GM11168 (cell line): Measurements from ENCODE around the gene RALGDS.

ENCODE experiments used
- in situ Hi-C: fragments of 300-500 bp; cut with MboI; formaldehyde crosslinking; loops from one replicate; pipeline ENCODE4 v1.12.0; 2022; ENCODE audit warnings: low sequenced_read_pairs; ENCODE audit not compliant: unreplicated experiment

Gene RALGDS

DNA sequence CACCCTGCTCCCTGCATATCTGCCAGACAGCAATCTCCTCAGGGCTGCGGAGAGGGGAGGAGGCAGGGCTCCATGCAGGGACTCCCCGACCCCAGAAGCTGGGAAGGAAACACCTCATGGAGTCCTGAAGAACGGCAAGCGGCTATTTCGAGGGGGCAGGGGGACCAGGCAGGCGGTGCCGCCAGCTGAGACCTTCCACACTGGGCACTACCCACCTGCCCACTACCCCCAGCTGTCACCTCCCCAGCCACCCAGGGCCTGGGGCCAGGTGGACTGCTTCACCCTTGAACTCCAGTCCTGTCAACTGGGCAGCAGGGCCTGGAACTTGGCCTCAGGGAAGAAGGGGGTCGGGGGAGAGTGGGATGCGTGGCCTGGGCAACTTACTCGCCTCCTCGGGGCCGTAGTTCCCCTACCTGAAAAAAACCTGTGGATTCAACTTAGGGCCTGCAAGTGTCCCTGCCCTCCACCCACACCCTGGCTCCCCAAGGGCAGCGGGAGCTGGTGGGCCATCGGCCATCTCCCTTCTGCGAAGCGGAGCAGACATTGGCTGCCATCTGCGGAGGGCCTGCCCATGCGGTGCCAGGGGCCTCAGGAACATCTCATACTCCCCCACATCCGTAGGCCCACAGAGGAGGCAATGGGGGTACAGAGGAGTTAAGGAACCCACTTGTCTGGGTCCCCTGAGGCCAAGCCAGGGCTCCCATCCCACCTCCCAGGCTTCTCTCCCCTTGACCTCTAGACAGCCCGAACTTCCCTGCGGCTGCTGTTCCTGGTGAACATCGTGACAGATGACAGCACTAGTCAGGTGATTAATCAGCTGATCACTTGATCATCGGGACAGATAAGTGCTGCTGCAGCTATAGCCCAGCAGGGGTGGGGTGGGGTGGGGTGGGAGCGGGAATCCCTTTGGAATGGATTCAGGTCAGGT lies 18.5 kb upstream of the RALGDS start:
- in situ Hi-C loops: loop anchor here (5.0 kb wide), 1 partner anchor 37 kb away; no protein-coding TSS in a partner anchor

DNA sequence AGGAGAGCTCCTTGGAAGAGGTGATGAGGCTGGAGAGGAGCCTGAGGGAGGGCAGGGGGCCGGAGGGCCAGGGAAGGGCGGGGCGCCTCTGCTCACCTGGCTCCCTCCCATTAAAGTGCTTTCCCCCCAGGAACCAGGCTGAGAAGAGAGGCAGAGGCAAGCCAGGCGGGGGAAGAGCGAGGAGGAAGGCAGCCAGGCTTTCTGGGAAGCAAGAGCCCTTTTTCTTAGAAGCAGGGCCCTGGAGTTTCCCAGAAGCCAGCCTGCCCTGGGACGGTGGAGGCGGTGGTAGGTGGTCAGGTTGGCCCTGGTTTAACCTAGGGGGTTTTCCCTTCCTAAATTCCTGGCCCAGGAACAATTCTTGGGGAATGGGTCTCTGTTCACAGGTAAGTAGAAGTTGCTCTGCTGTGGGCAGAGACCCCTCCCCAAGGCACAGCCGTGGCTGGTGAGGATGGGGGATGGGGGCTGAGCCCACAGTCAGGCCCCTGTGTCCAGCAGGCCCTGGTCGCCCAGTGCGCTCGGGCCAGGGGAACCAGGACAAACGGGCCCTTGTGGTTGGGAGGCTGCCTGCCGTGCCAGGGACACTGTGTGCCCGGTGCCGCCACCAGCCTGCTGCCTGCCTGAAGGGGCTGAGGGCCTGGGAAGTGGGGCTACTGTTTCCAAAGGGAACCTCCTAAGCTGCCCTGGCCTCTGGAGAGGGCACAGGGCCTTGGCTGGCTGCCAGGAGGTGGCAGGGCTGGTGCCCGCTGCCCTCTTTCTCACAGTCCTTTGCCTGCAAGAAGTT lies 16.6 kb upstream of the RALGDS start:
- in situ Hi-C loops: no loop called here

DNA sequence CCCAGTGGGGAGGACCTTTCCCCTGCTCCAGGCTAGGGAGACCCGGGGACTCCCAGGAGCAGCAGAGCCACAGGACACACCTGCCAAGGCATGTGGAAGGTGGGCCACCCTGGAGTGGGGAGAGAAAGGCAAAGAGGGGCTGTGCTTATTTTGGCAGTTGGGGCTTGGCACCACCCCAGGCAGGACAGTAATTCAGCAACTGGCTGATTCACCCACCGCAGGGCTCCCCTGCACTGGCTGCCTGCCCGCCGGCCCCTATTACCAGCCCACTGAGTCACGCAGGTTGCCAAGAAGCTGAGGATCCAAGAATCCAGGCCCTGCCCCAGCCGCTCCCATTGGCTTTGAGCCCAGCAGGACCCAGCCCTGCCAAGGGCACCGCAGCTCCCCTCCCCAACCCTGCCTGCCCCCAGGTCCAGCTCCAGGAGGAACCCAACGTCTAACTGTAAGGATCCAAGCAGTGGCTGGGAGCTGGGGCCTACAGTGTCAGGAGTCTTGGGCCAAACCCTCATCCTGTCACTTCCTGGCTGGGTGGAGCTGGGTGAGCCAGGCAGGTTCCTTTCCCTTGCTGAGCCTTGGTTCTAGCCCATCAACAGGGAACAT lies 14.2 kb upstream of the RALGDS start:
- in situ Hi-C loops: no loop called here

DNA sequence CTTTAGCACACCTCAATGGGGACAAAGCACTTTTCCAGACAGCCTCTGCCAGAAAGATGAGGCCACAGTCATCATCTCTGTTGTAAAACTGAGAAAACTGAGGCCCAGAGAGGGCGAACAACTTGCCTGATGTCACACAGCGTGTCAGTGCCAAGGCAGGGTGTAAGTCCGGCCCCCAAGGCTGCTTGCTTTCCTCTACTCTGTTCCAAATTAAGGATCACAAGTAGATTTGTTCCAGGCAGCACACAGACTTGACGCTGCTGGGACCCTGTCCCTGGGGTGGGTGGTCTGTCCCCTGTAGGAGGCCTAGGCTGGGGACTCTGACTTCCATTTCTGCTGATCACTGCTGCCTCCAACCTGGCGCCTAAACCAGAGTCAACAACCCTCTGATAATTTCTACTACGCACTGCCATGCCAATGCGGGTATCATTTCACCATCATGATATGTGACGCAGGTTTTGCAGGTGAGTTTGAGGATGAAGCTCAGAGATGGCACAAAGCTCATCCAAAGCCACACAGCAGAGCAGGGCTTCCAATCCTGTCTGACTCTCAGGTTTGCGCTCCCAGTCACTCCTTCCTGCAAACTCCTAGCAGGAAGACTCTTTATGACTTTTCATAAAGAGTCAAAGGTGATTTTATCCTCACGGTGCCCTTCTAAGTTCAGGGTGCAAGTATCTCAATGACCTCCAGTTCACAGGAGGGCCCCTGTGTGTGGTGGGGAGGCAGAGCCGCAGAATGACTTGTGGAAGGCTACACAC lies 13.5 kb upstream of the RALGDS start:
- in situ Hi-C loops: no loop called here

DNA sequence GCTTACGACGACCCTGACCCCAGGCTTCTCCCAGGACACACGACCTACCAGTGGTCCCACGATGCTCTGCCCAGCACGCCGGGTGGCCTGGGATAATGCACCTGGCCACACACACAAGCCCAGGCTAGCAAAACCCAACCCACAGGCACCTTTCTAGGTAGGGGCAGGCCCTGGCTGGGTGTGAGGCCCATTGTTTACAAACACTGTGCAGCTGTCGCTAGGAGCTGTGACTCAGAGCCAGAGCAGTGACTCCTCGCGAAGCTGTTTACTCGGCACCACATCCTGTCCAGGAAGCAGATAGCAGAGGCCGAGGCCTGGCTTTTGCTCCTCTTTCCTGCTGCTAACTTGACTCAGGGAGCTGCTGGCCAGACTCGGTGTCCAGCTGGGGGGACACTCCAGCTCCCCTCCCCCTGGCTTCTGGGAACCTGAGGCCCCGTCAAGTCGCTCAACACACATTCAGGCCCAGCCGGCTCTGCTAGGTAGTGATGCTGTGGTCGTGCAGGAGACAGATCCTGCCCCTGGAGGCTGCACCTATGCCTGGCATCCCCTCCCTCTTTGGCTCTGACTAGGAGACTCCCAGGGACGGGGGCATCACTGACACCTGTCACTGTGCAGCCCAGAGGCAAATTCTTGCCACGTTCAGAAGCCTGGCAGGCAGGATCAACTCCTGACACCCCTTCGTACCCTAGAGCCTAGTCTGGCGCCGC lies 12.8 kb upstream of the RALGDS start:
- in situ Hi-C loops: no loop called here

DNA sequence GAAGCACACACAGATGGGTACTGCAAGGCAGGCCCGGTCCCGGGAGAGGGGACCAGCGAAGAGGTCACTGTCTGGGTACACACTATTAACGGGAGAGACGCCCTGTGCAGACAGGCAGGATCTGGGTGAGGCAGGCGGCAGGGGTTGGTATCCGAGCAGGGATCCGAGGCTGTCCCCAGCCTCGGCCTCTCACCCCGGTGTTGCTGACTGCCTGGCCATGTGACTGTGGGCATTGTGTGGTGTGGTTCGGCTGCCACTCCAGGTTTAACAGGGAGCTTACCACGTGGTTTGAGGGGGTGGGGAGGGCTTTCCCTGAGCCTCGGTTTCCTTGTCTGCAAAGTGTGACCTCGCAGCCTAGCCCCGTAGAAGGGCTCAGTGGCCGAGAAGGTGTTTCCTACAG lies 11.1 kb upstream of the RALGDS start:
- in situ Hi-C loops: no loop called here

DNA sequence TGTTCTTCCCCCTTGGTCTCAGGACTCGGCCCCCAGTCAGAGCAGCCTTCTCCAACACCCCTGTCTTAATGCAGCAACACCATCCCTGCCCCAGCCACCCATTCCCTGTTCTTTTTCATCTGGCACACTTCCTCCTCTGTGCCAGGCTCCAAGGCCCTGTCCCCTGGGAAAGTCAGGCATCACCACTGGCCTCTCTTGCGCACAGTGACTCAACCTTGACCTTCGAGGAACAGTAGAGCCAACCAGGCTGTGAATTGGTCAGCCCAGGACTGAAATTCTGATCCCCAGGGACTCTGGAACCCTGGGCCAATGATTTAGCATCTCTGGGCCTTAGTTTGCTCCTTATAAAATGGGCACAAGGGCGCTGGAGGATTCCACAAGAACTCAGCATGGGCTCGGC lies 10.5 kb upstream of the RALGDS start:
- in situ Hi-C loops: no loop called here

DNA sequence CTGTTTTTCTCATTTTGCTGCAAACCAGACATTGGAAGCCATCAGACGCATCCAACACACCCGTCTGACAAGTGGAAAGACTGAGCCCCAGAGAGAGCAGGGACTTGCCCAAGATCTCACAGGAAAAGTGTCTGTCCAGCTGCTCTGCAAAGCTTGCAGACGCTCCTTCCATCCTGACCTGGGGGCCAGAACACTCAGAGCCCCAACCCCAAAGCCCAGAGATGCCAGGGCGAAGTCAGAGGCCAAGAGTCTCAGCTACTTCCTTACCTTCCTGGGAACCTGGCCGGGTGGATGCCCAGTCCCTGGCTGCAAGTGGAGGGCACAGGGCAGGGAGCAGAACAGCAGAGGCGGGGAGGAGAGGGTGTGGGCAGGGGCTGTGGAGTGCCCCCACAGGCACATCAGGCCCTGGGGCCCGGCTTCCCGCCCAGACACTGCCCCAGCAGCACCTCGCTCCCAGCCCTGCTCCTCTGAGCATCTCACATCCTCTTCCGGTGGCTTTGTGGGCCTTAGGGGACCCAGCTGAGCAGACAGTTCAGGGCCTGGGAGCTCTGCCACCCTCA lies 9.7 kb upstream of the RALGDS start:
- in situ Hi-C loops: no loop called here

DNA sequence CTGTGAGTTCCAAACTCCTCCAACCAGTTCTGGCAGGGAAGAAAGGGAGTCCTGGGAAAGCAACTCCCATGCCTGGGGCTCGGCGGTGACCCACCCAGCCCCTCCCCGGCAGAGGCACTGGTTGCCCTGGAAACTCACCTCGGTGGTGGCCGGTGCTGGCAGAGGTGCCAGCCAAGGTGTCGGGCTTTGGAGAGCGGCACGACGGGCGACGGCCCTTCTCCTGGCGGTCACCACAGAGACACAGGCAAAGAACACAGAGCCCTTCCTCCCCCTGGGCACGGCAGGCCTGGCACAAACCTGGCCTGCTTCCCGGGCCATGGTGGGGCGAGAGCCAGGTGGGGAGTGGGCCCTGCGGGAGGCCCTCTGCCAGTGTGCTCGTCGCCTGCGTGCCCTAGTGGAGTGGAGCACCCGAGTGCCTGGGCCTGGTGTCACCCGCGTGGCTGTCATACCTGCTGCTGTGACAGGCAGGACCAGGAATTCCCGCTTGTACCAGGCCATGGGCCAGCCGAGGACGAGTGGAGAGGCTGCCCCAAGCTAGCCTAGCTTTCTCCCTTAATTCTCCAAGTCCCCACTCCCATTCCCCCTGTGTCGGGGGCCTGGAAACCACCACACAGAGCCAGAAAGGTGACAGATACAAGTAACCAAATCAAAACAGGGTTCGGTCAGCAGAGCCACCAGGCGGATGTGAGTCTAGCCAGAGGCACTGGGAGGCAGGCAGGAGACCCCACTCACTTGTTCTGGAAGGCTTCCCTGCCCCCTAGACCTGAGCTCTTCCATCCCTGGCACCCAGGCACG lies 8.2 kb upstream of the RALGDS start:
- in situ Hi-C loops: no loop called here

DNA sequence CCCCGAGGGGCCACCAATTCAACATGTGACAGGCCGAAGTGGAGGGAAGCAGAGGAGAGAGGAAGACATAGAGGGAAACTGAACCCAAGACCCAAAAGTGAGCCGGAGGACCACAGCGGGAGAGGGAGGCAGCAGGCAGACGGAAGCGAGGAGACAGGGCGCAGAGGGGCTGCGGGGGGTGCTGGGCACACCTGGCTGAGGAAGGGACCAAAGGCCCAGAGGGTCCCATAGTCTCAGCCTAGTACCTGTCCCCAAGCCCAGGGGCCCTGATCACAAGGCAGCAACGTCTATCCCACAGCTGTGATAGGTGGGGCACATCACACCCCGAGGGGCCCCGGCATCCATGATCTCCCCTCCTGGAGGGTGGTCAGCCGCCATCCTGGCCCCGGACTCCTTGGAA lies 7.1 kb upstream of the RALGDS start:
- in situ Hi-C loops: no loop called here

DNA sequence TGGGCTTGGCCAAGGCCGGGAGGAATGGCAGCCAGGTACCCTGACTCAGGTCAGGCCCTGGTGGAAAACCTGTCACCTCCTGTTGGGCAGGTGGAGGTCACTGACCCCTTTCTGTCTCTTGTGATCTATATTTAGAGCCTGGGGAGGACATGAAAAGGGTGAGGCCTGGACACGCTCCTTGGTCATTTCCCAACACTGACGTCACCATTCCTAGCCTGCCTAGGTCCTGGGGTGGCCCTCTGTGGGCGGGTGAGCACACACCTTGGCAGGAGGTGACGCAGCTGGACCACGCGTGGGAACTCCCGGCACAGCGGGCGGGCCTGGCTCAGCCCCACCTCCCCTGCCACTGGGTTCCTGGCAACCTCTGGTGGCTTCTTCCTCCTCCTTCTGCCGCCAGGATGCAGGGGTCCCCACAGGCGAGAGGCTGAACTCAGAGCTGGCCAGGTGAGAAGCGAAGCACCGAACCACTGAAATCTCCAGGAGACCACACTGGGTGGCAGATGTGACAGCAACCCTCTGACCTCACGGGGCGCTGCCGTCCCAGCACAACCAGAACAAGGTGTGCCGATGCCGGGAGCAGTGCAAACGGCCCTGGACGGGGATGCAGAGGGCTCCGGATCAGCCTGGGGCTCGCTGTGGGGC lies 6.4 kb upstream of the RALGDS start:
- in situ Hi-C loops: no loop called here

DNA sequence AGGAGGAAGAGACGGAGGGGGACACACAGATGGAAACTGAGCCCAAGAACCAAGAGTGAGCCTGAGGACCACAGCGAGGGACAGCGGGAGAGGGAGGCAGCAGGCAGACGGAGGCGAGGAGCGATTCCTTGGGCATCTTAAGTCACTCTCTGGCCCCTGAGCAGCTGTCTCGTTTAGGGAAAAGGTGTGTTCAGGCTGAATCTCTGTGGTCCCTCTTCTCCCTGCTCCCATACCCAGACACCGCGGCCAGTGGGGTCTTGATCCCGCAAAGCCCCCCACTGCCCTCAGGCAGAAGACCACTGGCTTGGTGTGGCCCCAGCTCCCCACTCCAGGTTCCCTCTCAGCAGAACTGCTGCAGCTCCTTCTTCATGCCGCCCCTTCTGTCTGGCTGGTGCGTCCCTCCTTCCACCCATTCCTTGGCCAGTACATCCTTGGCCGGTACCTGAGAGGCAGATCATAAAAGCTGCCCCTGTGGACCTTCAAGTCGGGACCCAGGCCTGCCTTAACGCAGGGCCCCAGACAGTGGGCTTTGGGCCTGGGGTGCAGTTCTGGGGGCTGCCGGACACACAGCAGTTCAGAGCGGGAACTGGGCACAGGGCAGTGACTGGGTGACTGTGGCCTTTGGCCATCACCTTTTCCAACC lies 5.8 kb upstream of the RALGDS start:
- in situ Hi-C loops: no loop called here

DNA sequence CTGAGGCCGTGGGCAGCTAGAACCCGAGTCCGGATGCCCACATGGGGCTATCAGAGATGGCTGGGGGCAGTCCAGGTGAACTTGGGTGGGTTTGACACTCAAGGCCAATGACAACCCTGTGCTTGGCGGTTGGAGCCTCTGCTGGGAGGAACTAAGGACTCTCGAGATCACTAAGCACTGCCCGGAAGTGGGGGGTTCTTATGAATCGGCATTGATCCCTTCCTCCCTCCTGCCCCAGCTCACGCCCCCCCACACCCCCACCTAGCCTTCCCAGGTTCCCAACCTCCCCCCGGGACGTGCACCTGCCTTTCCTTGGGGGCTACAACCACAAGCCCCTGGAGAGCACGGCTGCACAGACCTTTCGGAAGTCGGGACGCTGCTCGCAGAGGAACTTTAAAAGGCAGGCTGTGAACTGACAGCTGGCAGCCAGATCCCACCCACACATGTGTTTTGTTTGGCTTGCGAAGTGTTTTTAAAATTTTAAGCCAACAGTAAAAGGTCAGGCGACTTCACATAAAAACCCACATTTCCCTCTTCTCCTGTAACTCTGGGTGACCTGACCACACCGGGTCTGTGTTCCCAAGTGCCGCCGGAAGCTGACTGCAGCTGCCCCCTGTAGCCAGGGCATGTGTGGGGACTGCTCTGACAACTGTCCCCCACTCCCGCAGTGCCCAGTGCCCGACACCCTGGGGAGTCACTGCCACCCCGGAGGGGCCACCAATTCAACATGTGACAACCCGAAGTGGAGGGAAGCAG lies 5.1 kb upstream of the RALGDS start:
- in situ Hi-C loops: no loop called here

DNA sequence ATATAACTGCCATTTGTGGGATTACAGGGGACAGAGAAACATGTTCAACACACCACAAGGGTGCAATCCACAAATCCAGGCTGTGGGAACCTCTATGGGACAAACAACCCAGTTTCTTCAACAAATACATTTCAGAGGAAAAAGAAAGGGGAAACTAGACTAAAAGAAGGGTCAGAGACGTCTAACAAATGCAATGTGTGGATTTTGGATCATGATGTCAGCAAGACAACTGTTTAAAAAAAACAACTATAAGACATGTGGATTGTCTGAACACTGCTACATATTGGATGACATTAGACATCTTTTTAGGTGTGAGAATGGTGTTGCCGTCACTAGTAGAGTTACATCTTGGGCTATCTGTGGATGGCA lies 3.9 kb upstream of the RALGDS start:
- in situ Hi-C loops: no loop called here

DNA sequence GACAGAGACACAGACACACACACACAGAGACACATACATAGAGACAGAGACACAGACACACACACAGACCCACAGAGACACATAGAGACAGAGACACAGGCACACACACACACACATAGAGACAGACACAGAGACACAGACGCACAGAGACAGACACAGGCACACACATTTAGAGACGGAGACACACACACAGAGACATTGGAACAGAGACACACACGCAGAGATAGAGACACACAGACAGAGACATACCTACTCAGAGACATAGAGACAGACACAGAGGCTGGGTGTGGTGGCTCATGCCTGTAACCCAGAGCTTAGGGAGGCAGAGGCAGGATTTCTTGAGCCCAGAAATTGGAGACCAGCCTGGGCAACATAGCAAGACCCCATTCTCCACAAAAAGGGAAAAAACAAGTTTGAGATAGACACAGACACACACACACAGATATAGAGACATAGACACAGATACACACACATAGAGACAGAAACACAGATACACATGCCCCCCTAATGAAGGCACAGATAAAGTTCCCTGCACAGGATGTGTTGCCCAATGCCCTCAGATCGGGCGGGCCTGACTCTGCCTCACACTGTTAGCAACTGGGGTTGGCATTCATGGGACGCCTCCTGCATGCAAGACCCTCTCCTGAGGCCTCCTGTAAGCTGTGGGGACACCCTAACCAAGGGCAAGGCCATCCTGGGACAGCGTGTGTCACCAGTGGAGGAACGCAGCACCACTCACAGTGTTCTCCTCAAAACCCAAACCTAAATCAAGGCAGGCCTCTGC lies 3.3 kb upstream of the RALGDS start:
- in situ Hi-C loops: no loop called here

DNA sequence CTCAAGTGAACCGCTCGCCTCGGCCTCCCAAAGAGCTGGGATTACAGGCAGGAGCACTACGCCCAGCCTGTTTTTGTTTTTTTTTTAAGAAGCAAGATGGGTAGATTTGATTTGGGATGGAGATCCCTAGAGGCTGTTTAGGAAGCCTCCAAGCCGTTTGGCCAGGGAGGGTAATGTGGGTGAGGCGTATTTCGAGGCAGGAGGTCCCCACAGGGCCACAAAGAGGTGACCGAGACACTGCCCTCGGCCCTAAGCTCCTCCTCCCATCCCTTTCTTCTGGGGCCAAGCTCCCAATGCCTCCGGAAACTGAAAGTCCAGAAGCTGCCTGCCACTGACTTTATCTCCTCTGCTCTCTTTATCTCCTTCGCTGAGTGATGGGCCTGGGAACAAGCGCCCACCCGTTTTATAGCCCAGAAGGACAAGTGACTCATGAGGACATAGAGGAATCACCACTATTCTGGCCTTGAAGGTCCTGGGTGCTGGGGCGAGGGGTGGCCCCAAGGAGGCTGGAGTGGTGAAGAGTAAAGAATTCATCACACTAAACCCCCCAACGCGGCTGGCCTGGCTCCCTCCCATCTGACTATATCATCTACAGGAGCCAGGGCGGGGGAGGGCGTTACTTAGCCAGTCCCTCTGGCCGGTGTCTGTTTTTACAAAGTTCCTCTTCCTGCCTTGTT lies 2.0 kb upstream of the RALGDS start:
- in situ Hi-C loops: no loop called here
